Renal cortical epithelial cell (primary cell): ENCODE data around the gene CCSER1. TPM values are rescaled to one million over a fixed set of nuclear protein-coding genes. Genes with fewer than 3 reads are reported as not detected.
"Not testable (repeated sequence)": the region's sequence is repeated elsewhere in the genome, so short reads cannot be mapped to it uniquely, and the experiment has no call there.

Source experiments
- DNase-seq: peaks from one replicate; pipeline ENCODE4 v3.0.0-alpha.2; 2011; ENCODE audit warnings: low read depth
- total RNA-seq: library from RNA; depleted of rRNA; stranded (reverse); fragments of >200 nt; gene quantifications from 2 replicates; pipeline ENCODE4 v1.2.3, GENCODE V29; 2014

The CCSER1 gene
- total RNA-seq, 1 donor from 2014 or later, result 2.4 TPM

DNA sequence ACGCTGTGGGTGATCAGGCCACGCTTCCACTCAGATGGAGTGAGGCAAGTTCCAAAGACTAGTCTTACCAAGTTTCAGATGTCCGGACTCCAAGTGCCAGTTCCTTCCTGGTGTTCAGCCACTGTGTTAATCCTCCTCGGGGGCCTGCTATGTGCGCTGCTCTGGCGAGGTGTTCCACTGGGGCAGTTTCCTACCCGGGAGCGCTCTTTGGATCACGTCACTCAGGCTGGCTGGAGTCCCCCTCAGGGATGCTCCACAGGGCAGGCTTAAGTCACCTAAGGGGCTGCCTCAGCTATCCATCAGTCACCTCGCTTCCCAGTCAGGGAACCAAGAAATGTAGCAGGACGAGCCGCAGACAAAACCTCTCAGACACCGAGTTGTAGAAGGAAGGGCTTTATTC is 1231.4 kb downstream of the CCSER1 start:
- peak; percentile 15 for DNase-seq

DNA sequence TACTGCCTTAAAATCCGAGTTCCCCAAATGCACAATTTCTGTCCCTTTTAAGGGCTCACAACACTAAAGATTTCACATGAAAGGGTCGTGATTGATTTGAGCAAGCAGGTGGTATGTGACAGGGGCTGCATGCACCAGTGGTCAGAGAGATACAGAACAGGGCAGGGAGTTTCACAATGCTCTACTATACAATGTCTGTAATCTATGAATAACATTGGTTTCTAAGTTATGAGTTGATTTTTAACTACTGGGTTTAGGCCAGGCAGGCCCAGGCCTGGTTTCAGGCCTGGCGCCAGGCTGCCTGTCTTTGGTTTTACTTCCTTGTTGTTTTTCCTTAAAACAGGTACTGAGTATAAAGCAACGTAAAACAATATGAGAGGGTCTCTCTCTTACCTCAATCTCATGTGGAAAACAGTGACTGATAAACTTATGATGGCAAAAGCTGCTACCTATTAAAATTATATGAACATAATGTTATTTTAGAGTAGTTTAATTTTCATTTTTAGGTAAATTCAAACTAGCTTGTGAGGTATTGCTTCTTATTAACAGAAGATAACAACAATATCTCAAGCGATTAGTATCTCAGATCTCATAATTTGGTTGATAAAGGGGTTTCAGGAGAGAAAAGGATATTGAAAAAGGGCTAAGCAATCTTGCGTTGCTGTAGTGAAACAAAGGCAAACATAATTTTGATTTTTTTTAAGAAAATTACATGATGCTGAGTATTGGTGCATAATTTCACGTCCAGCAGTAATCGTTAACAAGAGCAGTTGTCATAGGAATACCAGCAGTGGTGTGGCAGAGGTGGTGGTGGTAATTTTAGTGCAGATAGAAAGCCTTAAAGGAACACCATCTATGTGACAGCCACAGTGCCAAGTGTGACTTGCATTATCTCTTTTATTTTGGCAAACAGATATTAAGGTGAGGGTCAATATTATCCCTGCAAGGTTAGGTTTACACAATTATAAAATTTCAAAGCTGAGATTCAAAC is 1232.1 kb downstream of the CCSER1 start:
- DNase-seq, result peak; percentile 81

DNA sequence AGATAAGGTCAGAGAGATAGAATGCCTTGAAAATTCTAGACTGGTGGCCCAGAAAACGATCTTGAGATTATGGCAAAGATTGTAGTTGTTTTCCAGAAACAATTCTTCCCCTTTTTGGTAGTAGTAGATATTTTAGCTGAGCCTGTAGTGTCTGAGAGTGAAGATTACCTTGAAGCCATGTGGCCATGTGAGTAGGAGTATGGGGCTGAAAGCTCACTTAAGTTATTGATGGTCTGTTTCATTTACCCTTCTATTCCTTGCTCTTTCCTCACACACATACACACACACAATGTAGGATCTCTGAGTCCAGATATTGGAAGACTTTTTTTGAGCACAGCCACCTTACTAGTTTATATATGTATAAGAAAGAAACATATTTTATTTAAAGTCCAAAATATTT is 1234.9 kb downstream of the CCSER1 start:
- DNase-seq, result no peak

DNA sequence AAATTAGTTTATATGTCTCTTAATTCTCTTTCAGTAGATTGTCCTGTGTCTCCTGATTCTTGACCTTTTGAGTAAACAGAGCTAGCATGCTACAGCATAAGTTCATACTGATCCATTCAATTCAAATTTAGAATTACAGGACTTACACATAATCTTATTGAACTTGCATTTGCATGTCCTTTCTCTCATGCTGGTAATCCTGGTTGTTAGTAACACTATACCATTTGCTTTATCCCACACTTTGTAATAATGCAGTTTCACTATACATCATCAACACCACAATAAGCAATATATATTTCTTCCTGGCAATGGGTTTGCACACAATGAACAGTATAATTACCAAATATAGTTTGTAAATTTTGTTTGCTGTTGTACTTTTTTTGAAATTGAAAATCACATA is 1239.4 kb downstream of the CCSER1 start:
- DNase-seq, result no peak

DNA sequence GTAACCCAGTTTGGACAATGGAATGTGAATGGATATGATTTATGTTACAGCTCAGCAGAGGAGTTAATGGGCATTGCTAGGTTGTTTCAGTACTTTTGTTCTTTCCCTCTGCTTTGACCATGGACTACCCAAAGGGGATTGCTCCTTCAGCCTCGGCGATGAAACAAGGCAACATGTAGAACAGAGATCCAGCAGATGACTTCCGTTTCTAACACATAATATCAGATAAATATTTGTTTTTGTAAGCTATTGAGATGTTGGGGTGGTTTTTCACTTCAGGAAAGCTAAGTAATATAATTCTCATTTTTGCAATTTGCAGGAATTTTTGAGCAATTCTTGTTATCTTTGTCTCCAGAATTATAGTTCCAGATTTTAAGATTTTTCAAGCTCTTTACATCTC is 1241.9 kb downstream of the CCSER1 start:
- DNase-seq, result no peak

DNA sequence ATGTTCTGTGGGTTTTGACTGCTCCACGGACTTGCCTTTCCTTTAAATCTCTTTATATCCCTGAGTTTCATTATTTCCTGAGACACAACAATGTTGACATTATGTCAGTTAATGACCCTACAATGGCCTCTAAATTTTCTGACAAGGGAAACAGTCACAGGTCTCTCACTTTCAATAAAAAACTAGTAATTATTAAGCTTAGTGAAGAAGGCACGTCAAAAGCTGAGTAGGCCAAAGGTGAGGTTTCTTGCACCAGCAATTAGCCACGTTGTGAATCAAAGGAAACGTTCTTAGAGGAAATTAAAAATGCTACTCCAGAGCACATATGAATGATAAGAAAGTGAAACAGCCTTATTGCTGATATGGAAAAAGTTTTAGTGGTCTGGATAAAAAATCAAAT is 1246.4 kb downstream of the CCSER1 start:
- DNase-seq, result peak; percentile 55

DNA sequence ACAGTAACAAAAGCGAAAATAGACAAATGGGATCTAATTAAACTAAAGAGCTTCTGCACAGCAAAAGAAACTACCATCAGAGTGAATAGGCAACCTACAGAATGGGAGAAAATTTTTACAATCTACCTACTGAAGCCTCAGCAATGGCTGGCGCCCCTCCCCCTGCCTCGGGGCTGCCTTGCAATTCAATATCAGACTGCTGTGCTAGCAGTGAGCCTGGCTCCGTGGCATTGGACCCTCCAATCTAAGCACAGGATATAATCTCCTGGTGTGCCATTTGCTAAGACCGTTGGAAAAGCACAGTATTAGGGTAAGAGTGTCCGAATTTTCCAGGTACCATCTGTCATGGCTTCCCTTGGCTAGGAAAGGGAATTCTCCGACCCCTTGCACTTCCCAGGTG is 1278.2 kb downstream of the CCSER1 start:
- DNase-seq, result not testable (repeated sequence)

DNA sequence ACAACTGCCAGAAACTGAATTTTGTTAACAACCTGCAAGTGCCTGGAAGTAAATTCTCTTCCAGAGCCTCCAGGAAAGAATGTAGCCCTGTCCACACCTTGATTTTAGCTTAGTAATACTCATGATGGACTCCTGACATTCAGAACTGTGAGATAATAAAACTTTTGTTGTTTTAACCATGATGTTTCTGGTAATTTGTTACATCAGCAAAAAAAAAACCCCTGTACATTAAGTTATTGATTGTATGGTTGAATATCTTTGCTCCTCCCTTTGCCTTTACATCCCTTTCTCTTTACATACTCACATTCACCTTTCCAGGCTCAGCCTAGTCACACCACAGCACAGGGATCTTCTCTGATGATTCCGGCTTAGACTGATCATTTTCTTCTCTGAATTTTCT is 1294.8 kb downstream of the CCSER1 start:
- DNase-seq, result no peak

- DNase-seq, result no peak
Measured at GRCh38 chr4:91426725-91427124, 1299.5 kb downstream of the CCSER1 start.

GRCh38 chr4:91427171-91427570 is 1300.0 kb downstream of the CCSER1 start:
- peak; percentile 15 for DNase-seq

DNA sequence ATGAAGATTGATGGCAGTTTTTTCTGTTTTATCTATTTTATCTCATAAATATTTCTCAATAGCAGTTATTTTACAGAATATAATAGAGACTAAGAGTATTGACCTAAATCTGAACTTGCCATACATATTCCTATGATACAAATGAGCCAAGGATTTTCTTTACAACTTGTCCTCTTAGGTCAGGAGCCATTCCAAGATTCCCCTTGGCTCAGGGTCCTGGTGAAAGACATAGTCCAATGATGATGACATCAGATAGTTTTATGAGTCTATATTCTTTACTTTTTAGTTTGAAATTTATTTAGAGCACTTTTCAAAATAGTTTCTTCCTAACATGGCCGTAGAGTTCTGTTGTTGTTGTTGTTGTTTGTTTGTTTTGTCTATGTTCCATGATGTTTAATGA is 1307.4 kb downstream of the CCSER1 start:
- DNase-seq, result no peak

GRCh38 chr4:91436556-91436955 is 1309.4 kb downstream of the CCSER1 start:
- no peak for DNase-seq

- DNase-seq, result no peak
Measured at GRCh38 chr4:91447168-91447567, 1320.0 kb downstream of the CCSER1 start.

DNA sequence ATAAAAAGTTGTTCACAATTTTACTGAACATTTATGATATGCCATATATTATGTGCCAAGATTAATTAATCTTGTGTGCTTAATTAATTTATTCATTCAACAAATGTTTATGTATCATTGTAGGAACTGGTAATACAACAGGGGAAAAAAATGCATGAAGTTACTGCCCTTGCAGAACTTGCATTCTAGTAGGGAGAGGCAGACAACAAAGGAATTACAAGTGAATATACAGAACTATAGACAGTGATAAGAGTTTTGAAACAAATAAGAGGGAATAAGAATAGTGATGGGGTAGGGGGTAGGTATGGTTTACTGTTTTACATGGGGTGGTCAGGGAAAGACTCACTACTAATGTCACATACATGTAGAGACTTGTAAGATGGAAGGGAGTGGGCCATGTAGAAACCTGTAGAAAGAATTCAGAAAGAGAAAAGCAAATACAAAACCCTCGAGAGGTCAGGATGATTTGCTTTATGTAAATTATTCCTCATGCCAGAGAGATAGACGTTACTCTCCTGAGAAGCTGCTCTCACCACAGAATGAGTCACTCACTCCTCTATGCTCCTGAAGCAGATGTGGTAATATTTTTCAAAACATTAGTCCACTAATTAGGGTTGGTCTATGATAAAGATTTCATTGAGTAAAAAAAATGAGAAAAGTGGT is 1321.6 kb downstream of the CCSER1 start:
- DNase-seq, result peak; percentile 84

DNA sequence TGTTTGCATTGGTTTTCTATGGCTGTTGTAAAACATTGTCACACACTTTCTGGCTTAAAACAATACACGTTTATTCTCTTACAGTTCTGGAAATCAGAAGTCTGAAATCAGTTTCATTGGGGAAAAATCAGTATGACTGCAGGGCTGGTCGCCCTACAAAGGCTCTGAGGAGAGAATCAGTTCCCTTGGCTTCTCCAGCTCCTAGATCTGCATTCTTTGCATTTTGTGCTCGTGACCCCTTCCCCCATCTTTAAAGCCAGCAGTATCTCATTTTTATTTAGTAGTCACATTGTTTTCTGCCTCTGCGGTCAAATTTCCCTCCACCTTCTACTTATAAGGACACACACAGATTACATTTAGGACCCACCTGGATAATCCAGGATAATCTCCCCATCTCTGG is 1326.9 kb downstream of the CCSER1 start:
- DNase-seq, result no peak

- not testable (repeated sequence) for DNase-seq
Measured at GRCh38 chr4:91462566-91462965, 1335.4 kb downstream of the CCSER1 start.

- DNase-seq, result no peak
Measured at GRCh38 chr4:91470671-91471070, 1343.5 kb downstream of the CCSER1 start.

DNA sequence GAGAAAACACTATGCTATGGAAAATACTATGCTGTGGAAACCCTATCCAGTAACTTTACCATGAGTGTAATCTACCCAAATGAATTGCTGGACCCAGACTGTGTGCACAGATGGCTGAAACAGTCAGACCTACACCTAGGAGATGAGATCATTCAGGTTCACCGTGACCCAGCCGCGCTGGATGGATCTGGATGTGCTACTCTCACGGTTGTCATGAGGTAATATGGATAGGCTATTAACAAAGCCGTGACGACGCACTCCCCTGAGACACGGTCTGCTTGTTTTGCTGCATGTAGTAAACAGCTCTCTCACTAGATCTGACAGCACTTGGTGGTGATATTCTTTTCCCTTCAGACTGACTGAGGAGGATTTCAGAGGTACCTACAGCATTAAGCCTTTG is 1344.1 kb downstream of the CCSER1 start:
- DNase-seq, result peak; percentile 59

- DNase-seq, result no peak
Measured at GRCh38 chr4:91472046-91472445, 1344.9 kb downstream of the CCSER1 start.

- DNase-seq, result no peak
Measured at GRCh38 chr4:91485415-91485814, 1358.2 kb downstream of the CCSER1 start.

GRCh38 chr4:91488946-91489345 is 1361.8 kb downstream of the CCSER1 start:
- DNase-seq, result peak; percentile 63

- DNase-seq, result no peak
Measured at GRCh38 chr4:91497892-91498291, 1370.7 kb downstream of the CCSER1 start.

GRCh38 chr4:91502365-91502764 is 1375.2 kb downstream of the CCSER1 start:
- DNase-seq, result peak; percentile 53
